Forelimb muscle (tissue), 1 donor: ENCODE results near the gene IFITM5. TPM values are rescaled to one million over a fixed set of nuclear protein-coding genes. Genes with fewer than 3 reads are reported as not detected.
"Not testable (repeated sequence)": the region's sequence is repeated elsewhere in the genome, so short reads cannot be mapped to it uniquely, and the experiment has no call there.

ENCODE experiments used
- DNase-seq: peaks from one replicate; pipeline ENCODE4 v3.0.0-alpha.2; 2013; ENCODE audit warnings: low read depth
- polyA plus RNA-seq: library from polyadenylated mRNA; unstranded; fragments of 120-200 nt; gene quantifications from one replicate; pipeline ENCODE4 v1.2.1, GENCODE V29; 2013; ENCODE audit not compliant: insufficient read length

IFITM5 gene
- polyA plus RNA-seq, 1 donor, result not detected

DNA sequence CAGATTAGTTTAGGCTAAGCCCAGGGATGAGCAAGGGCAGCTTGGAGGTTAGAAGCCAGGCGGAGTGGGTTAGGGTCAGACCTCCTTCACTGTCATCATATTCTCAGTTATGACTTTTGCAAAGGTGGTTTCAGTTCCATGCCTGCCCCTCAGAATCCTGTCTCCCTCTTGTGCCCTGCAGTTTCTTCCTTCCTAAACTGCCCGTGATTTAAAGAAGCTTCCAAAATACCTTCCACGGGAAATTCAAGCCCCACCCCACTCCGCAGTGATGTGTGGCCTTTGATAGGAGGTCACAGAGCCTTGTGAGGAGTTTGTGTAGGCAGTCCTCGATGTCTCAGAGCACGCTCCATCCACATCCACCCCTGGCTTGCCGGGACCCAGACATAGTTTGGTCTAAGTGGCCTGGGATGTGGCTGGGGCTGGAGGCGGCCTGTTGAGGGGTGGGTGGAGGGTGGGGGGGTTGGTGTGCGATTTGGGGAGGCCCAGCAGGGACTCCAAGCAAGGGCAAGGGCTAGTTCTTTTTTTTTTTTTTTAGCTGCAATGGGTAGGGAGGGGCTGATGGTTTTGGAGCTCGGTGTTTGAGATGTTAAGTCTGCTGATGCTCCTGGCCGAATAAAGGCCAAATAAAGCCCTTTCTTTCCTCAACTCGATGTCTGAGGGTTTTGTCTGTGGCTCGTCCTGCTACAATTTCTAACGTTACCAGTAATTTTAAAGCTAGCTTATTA lies 12.9 kb upstream of the IFITM5 start:
- no peak for DNase-seq

DNA sequence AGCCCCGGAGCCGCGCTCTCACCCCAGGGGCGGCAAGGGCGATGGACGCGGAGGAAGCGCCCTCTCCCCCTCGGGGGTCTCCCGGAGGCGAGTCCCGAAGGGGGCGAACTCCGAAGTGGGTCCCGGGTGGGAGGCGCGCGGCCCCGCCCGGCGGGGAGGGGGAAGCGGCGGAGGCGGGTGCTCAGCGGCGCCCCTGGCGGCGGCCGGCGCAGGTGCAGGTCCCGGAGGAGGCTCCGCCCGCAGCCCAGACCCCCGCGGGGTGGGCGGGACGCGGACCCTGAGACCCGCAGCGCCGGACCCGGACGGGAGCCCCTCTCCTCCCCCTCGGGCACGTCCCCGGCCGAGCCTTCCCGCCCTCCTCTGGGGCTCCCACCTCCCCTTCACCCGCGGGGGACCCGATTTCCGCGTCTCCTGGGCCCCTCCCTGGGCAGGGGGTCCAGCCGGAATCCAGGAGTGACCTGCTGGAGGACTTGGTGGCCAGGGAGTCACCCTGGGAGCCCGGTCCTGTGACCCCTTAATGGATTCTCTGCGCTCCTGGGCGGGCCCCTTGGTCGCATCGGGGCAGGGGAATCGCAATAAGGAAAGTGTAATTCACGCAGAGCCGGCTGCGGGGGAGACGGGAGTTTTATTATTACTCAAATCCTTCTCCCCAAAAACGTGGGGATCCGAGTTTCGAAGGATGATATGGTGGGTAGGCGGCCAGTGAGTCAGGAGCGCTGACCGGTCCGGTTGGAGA lies 11.9 kb upstream of the IFITM5 start:
- DNase-seq, result not testable (repeated sequence)

DNA sequence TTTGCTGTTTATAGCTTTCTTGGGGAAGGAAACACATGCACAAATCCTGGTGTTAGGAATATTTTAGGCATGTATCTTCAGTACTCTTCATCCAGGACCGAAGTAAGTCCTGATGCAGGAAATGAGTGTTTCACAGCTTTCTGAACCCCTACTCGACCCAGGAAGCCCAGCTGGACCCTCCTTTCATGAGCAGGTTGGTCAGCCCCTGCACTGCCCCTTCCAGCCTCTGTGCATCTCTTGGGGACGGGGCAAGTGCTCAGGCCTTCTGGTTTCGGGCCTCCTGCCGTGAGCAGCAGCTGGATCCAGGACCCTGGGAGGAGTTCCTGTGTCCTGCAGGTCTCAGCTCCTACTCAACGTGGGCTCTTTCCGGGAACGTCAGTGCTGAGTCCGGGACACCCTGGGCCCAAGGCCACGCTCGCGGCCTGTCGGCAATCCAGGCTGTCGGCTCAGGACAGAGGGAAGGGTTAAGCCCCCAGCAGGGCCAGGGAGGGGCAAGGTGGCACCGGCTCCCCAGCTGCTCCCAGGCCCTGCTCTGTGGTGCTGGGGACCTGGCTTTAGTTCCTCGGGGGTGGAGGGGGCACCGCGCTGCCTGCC lies 10.8 kb upstream of the IFITM5 start:
- DNase-seq, result not testable (repeated sequence)

DNA sequence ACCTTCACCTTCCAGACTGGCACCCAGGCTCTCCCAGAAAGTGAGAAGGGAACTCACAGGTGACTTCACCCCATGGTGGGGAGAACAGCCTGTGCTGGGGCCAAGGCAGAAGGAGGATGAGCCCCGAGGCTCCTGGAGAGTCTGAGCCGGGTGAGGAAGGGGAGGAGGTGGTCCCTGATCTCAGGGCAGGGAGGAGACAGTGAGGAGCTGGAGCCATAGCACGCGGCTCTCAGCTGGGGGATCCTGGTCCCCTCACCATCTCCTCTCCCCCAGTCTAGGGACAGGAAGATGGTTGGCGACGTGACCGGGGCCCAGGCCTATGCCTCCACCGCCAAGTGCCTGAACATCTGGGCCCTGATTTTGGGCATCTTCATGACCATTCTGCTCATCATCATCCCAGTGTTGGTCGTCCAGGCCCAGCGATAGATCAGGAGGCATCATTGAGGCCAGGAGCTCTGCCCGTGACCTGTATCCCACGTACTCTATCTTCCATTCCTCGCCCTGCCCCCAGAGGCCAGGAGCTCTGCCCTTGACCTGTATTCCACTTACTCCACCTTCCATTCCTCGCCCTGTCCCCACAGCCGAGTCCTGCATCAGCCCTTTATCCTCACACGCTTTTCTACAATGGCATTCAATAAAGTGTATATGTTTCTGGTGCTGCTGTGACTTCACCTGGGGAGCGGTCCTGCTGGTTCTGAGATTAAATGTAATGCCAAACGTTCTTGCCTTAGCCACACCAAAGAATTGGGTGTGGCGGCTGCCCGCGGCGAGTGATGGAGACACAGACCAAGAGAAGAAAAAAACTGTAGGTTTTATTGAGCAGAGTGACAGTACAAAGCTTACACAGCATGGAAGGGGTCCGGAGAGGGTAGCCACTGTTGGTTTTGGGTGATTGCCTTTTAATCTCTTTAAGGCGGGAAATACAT lies 9.7 kb upstream of the IFITM5 start:
- not testable (repeated sequence) for DNase-seq

DNA sequence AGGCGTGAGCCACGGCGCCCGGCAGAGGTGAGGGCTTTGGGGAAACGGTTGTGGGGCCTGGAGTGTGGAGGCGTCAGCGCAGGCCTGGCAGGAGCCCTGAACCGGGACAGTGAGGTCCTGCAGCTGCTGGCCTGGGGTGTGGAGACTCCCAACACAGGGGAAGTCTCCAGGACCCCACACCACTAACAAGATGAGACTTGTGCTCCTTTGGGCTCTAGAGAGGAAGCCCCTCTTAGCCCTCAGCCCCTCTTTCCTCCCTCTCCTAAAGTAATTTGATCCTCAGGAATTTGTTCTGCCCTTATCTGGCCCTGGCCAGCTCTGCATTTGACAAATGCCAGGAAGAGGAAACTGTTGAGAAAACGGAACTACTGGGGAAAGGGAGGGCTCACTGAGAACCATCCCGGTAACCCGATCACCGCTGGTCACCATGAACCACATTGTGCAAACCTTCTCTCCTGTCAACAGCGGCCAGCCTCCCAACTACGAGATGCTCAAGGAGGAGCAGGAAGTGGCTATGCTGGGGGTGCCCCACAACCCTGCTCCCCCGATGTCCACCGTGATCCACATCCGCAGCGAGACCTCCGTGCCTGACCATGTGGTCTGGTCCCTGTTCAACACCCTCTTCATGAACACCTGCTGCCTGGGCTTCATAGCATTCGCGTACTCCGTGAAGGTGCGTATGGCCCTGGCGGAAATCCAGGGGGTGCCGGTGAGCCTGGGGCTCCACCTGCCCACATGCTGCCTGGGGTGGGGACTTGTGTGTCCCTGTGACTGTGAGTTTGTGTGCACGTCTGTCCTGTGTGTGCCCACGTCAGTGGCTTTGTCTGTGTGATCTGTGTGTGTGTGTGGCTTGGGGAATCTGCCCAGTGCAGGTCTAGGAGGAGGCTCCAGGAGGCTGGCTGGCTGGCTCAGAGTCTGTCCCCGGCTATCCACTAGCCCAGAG lies 8.7 kb upstream of the IFITM5 start, which contains the start of gene IFITM2:
Gene IFITM2 (plus strand): TSS at position 51 of the 943 bp plus-strand sequence. CDS start 377 bp downstream, at position 428.
- DNase-seq, result not testable (repeated sequence)

DNA sequence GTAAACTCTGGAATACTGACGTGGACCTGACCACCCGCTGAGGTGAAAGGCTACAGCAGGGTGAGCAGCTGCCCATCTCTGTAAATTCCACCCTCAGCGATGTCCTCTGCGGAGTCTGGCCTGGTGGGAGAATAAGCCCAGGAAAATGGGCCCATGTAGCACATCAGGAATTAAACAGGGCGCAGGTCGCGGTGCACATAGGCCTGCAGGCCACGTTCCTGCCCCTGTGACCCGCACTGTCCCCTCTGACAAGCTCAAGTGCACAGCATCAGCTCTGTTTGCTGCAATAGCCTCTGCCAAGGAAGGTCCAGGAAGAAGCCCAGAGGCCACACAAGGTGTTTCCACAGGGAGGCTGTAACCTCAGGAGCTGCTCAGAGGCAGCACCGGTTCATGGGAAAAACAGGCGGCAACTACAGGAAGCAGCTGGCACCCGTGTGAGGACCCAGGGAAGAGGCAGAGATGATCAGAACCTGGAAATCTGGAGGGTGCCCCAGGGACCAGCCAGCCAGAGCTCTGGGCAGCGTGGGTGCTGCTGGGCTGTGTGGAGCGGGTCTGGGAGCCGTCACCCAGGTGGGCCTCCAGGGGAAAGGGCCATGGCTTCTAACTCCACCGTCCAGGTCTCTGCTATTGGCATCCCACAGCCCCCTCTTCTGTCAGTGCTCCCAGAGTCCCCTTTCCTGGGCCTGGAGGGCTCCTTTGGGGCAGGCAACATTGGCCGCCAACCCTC lies 7.5 kb upstream of the IFITM5 start:
- DNase-seq, result no peak

DNA sequence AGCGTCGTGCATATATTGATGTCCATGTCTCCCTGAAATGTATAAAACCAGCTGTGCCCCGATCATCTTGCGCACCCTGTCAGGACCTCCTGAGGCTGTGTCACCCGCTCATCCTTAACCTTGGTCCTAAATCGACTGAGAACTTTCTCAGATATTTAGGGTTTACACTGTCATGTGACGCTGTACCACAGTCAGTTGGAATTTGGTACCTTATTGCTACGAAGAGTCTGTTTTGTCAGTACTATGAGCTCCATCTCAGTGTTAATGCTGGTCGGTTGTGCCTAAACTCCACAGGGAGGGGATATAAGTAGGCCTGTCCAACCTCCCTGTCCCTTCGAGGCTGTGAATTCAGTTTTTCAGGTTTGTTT lies 6.5 kb upstream of the IFITM5 start:
- no peak for DNase-seq

DNA sequence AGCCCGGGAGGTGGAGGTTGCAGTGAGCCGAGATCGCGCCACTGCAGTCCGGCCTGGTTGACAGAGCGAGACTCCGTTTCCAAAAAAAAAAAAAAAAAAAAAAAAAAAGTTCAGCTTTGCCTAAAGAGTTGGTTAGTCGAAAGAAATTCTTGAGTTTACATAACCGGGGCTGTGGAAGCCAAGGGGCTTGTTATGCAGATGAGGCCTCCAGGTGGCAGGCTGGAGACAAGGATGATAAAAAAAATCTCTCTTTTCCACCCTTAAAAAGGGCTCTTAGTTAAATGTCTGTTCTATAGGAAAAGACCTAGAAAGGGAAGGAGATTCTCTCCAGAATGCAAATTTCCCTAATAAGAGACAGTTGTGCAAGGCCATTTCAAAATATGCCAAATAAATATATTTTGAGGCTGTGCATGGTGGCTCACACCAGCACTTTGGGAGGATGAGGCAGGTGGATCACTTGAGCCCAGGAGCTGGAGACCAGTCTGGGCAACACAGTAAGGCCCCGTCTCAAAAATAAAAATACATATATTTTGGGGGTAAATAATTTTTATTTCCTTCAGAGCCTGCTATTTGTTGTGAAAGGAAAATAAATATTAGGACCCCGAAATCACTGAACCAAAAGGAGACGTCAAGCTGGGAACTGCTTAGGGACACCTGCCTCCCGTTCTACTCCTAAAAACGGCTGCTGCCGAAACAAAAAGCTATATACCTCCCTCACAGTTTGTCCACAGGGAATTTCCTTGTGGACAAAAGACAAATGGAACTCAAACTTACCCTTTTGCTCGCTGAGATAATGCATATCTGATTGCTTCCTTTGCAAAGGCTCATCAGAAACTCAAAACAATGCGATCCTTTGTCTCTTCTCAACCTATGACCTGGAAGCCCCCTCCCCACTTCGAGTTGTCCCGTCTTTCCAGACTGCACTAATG lies 5.9 kb upstream of the IFITM5 start:
- DNase-seq, result peak; percentile 76

DNA sequence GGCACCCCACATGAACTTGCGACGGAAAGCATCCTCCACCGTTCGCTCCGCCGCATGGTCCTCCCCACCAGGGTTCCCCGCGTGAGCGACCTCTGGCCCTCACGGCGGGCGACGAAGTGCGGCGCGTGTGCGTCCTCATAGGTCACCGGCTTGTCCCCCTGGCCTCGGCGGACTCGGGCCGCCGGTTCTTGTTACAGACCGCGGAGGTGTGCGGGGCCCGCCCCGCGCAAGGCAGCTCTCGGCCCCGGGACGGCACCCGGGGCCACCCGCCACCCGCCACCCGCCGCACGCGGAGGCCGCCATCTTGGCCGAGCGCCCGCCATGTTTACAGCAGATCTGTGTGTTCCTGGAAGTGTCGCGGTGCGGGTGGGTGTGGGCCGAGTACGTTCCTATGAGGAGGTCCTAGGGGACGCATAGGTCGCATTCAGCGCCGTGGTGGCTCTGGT lies 4.8 kb upstream of the IFITM5 start:
- DNase-seq, result no peak

DNA sequence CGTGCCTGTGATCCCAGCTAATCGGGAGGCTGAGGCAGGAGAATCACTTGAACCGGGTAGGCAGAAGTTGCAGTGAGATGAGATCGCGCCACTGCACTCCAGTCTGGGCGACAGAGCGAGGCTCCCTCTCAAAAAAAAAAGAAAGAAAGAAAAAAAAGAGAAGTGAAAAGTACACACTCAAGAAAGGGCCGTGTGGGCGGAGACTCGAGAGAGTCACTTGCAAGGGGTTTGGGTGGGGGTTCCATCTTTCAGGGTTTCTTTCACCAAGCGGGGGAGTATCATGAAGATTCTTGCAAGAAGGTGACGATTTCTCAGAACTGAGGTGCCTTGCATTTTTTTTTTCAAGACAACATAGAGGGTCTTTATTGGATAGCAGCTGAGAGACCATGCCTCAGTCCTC lies 4.0 kb upstream of the IFITM5 start:
- DNase-seq, result no peak

DNA sequence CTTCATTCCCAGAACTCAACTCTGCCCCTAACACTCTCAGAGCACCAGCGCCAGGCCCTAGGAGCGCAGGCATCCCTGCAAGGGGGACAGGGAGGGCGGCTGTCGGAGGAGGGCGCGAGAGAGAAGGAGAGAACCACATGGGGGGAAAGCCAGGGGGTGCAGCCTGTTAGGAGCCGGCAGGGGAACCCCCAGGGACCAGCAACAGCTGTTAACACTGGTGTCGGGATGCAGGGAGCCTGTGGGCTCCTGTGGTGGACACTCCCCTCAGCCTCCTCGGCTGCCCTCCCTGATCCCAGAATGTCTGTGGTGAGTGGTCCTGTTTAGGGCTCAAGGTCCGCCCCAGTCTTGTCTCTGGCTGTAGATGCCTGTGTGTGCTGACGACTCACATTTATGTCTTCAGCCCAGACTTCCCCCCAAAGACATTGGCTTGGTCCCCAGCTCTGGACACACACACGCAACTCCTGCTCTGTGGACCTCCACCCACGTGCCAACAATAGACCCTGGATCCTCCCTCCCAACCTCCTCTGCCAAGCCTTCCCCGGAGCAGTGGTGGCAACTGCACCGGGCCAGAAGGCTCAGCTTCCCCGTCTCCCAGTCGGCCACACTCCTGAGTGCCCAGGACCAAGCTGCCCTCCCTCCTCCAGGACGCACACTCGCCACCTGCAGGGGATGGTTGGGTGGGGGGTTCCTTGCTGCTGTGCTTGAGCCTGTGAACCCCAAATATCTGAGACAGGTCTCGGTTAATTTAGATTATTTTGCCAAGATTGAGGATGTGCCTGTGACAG lies 817 bp upstream of the IFITM5 start:
- no peak for DNase-seq

DNA sequence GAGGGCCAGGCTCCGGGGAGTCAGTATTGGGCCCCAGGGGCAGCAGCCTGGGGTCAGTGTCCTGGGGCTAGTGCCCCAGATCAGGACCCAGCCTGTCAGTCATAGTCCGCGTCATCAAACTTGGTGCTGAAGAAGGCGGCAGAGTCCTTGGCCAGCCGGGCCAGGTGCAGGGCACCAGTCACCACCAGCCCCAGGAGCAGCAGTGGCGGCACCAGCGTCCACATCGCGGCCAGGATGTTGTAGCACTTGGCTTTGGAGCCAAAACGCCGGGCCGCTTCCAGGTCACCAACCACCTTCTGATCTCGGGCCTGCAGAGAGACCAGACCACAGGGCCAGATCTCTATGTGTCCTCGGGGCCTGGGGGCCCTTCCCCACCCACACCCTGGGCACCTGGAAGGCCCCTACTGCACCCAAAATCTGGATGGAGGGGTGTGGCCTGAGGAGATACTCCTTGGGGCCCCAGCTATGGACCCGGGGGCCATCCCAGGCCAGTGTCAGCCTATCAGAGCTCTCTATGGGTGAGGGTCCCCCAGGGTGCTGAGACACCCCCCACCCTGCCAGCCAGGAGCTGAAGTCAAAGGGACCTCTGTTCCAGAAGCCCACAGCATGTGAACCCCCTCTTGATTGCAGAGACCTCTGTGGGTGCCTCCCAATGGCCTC lies 790 bp downstream of the IFITM5 start:
- no peak for DNase-seq

DNA sequence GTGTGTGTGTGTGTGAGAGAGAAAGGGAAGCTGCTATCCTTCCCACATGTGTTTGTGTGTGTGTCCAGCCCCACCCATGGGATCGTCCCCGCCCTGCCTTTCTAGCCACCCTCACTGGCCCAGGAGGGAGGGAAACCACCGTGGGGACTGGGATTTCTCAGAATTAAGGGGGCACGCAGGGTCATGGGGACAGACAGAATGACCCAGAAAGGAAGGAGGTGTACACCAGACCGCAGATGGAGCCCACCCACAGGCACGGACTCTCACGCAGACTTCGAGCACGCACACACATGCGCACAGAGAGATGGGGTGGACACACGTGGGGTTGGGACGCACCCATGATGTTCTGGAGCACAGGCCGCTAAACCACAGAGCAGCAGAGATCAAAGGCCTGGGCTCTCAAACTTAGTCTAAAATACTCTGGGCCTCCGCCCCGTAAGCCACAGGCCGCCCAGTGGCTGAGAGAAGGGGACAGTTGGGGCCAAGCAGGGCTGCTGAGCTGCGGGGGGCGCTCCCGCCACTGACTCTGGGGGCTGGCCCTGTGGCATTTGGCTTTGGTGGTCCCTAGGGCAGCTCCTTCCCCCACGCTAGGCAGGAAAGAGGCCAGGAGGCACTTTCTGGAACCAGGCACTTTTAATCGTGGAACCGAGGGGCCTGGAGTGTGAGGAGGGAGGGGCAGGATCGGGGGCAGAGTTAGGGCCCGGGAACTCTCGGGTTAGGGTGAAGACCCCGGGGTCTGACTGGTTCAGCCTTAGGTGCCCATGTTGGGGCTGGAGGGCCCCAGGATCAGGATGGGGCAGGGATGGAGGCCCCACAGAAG lies 1.5 kb downstream of the IFITM5 start:
- DNase-seq, result no peak

DNA sequence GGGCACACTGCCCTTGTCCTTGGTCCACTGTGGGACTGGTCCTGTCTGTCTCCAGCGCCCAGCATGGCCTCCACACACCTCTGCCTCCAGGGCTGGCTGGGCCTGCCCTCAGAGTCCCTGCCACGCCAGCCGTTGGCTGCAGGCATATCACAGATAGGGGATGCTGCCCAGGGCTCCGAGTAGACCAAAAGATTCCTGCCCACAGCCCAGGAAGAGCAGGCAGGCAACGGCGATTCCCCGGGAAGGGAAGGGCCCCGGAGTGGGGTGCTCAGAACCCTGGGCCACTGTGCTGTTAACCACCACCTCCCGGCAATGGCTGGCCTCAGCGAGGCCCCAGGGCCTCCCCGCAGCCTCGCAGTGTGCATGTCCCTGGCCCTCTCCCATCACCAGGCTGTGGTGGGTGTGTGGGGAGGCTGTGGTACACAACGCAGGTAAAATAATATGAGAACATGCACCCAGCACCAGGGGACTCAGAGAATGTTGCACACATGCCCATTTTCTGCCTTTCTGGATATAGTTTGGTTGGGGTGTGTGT lies 2.2 kb downstream of the IFITM5 start:
- DNase-seq, result no peak

DNA sequence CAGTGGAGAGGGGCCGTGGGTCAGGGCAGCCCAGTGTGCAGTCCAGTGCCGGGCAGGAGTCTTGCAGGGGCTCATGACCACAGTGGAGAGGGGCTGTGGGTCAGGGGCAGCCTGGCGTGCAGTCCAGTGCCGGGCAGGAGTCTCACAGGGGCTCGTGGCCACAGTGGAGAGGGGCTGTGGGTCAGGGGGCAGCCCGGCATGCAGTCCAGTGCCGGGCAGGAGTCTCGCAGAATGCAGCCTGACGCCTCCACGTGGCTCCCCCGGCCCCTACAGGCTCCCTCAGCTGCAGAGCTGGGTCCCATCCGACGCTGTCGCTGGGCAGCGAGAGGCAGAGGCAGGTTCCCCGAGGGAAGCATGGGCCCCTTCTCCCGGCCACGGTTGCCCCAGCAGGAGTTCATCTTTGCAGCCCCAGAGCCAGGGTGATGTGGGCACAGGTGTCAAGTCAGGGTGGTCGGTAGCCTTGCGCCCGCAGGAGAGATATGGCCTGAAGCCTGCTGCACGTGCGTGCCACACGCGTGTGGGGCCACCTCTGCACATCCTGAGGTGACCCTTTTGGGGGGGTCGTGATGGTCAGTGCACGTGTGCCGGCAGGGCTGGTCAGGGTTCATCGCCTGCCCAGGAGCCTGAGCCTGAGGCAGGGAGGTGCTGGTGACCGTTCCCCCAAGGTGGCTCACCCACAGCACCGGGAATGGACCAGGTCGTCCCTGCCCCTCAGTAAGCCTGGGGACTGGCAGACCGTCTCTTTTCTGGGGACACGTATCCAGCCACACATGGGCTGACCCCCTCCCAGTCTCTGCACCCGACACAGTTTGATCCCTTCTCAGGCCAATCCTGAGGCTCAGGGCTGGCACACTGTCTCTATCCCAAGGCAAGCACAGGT lies 2.9 kb downstream of the IFITM5 start:
- no peak for DNase-seq
